Measurements from ENCODE around the gene KCND2.
A peak's percentile ranks its signal among the peaks of the same experiment; 100 is the strongest.
"Not testable (repeated sequence)": the region's sequence is repeated elsewhere in the genome, so short reads cannot be mapped to it uniquely, and the experiment has no call there.

The KCND2 gene

GRCh38 chr7:120521761-120522737, 249.1 kb downstream of the KCND2 start:
- TF ChIP-seq POLR2A (IDR thresholded peaks at IDR 0.05; ENCODE audit: low read depth, low read length): no peak
- no peak for DNase-seq (ENCODE audit: insufficient read length, low spot score)
- FAIRE-seq: no peak

- DNase-seq (ENCODE audit: insufficient read length, low spot score) (no peak), FAIRE-seq (no peak)
- no peak for TF ChIP-seq POLR2A (IDR thresholded peaks at IDR 0.05; ENCODE audit: low read depth, low read length)
Observed at GRCh38 chr7:120523985-120524384, 251.0 kb downstream of the KCND2 start.

- no peak for DNase-seq (ENCODE audit: insufficient read length, low spot score)
- FAIRE-seq: no peak
- no peak for TF ChIP-seq POLR2A (IDR thresholded peaks at IDR 0.05; ENCODE audit: low read depth, low read length)
Observed at GRCh38 chr7:120526902-120527509, 254.0 kb downstream of the KCND2 start.

GRCh38 chr7:120529736-120530135, 256.8 kb downstream of the KCND2 start:
- DNase-seq (ENCODE audit: insufficient read length, low spot score) (no peak), FAIRE-seq (no peak)
- no peak for TF ChIP-seq POLR2A (IDR thresholded peaks at IDR 0.05; ENCODE audit: low read depth, low read length)

GRCh38 chr7:120538335-120538734, 265.4 kb downstream of the KCND2 start:
- FAIRE-seq: no peak
- TF ChIP-seq POLR2A (IDR thresholded peaks at IDR 0.05; ENCODE audit: low read depth, low read length): no peak
- no peak for DNase-seq (ENCODE audit: insufficient read length, low spot score)

- no peak for TF ChIP-seq POLR2A (IDR thresholded peaks at IDR 0.05; ENCODE audit: low read depth, low read length)
- FAIRE-seq (no peak), DNase-seq (ENCODE audit: insufficient read length, low spot score) (no peak)
Observed at GRCh38 chr7:120539321-120539720, 266.3 kb downstream of the KCND2 start.

- no peak for TF ChIP-seq POLR2A (IDR thresholded peaks at IDR 0.05; ENCODE audit: low read depth, low read length)
- FAIRE-seq (no peak), DNase-seq (ENCODE audit: insufficient read length, low spot score) (no peak)
Observed at GRCh38 chr7:120547605-120548004, 274.6 kb downstream of the KCND2 start.

GRCh38 chr7:120550494-120551048, 277.6 kb downstream of the KCND2 start:
- DNase-seq (ENCODE audit: insufficient read length, low spot score): no peak
- FAIRE-seq: no peak
- no peak for TF ChIP-seq POLR2A (IDR thresholded peaks at IDR 0.05; ENCODE audit: low read depth, low read length)

- FAIRE-seq: no peak
- TF ChIP-seq POLR2A (IDR thresholded peaks at IDR 0.05; ENCODE audit: low read depth, low read length): no peak
- no peak for DNase-seq (ENCODE audit: insufficient read length, low spot score)
Observed at GRCh38 chr7:120553491-120553890, 280.5 kb downstream of the KCND2 start.

- DNase-seq (ENCODE audit: insufficient read length, low spot score) (peak; percentile 4), FAIRE-seq (peak; percentile 33)
- no peak for TF ChIP-seq POLR2A (IDR thresholded peaks at IDR 0.05; ENCODE audit: low read depth, low read length)
Observed at GRCh38 chr7:120554960-120555571, 282.1 kb downstream of the KCND2 start.

GRCh38 chr7:120564145-120564544, 291.2 kb downstream of the KCND2 start:
- FAIRE-seq: no peak
- DNase-seq (ENCODE audit: insufficient read length, low spot score): no peak
- no peak for TF ChIP-seq POLR2A (IDR thresholded peaks at IDR 0.05; ENCODE audit: low read depth, low read length)

GRCh38 chr7:120567204-120567603, 294.2 kb downstream of the KCND2 start:
- no peak for DNase-seq (ENCODE audit: insufficient read length, low spot score)
- no peak for FAIRE-seq
- TF ChIP-seq POLR2A (IDR thresholded peaks at IDR 0.05; ENCODE audit: low read depth, low read length): no peak

- not testable (repeated sequence) for DNase-seq (ENCODE audit: insufficient read length, low spot score); FAIRE-seq
Observed at GRCh38 chr7:120578657-120579056, 305.7 kb downstream of the KCND2 start.

- TF ChIP-seq POLR2A (IDR thresholded peaks at IDR 0.05; ENCODE audit: low read depth, low read length): no peak
- DNase-seq (ENCODE audit: insufficient read length, low spot score): no peak
- FAIRE-seq: peak; percentile 60
Observed at GRCh38 chr7:120582916-120583315, 309.9 kb downstream of the KCND2 start.

Data from H54 (cell line).